ENCODE measurements around the gene ABCC3. TPM values are rescaled to one million over a fixed set of nuclear protein-coding genes. Genes with fewer than 3 reads are reported as not detected.
A peak's percentile ranks its signal among the peaks of the same experiment; 100 is the strongest.
"Not testable (repeated sequence)": the region's sequence is repeated elsewhere in the genome, so short reads cannot be mapped to it uniquely, and the experiment has no call there.

ABCC3 gene
- total RNA-seq, 1 donor from 2014 or later = 0.73 TPM

DNA sequence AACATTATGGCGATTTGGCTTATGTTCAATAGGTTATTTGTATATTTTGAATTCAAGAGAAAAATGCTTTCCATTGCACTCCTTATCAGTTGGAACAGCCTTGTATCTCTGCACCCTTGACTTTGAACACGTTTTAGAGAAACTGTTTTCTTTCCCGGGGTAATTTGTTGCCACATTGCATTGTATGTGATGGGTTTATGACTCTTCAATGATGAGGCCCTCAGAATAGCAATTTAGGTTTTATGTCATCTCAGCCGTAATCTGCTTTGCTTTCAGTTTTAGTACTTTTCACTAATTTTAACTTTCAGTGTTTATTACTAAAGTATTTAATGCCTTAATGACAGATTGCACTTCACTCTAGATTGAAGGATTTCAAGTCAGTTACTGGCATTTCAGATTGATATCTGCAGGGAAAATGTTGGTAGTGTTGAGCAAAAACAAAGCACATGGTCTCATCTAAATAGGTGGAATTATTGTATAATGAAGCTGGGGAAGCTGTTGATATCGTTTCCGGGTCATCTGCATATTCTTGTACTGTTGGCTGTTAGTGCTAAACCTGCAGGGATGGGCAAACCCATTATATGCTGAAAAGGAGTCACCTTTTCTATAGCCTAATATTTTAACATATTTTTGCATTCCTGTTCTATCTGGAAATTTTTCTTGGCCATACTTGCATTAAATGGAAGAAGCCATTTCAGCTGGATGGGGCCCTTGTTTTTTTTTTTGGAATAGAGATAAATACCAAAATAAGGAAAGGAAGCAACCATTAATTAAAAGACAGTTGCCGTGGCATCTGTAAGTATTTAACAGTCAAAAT is 86.7 kb downstream of the ABCC3 start:
- H3K4me3 Mint-ChIP-seq (ENCODE audit: unreplicated experiment) = peak overlapping the region; percentile 95
- no peaks in the 10 kb centered on the region for H3K27me3 Mint-ChIP-seq (ENCODE audit: unreplicated experiment)

DNA sequence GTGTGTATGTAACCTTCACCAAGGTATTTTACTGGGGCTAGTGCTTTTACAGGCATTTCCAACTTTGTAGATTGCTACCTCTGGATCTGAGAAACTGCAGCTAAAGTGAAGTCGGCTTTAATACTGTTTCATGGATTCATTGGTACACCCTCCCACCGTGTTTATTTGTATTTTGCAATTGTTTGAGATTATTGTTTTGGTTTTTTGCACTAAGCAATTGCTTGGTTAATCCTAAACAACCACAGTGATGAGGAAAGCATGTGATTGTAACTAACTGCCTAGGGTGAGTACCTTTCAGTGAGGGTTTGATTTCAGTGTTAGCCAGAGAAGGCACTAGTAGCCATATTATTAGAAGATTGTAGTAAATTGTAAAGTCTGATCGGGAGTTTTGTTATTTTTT is 88.1 kb downstream of the ABCC3 start:
- Mint-ChIP-seq H3K36me3 (ENCODE audit: unreplicated experiment) (no peaks in the 10 kb centered on the region), H3K4me1 (ENCODE audit: unreplicated experiment) (peaks cover 44% of the 10 kb centered on the region), H3K27me3 (ENCODE audit: unreplicated experiment) (no peaks in the 10 kb centered on the region), H3K9me3 (ENCODE audit: unreplicated experiment) (no peaks in the 10 kb centered on the region), H3K27ac (ENCODE audit: unreplicated experiment) (no peak overlapping the region), H3K4me3 (ENCODE audit: unreplicated experiment) (peak overlapping the region; percentile 95)
- no peak for DNase-seq (ENCODE audit: extremely low spot score, unreplicated experiment)
- TF ChIP-seq, protein P1, sequence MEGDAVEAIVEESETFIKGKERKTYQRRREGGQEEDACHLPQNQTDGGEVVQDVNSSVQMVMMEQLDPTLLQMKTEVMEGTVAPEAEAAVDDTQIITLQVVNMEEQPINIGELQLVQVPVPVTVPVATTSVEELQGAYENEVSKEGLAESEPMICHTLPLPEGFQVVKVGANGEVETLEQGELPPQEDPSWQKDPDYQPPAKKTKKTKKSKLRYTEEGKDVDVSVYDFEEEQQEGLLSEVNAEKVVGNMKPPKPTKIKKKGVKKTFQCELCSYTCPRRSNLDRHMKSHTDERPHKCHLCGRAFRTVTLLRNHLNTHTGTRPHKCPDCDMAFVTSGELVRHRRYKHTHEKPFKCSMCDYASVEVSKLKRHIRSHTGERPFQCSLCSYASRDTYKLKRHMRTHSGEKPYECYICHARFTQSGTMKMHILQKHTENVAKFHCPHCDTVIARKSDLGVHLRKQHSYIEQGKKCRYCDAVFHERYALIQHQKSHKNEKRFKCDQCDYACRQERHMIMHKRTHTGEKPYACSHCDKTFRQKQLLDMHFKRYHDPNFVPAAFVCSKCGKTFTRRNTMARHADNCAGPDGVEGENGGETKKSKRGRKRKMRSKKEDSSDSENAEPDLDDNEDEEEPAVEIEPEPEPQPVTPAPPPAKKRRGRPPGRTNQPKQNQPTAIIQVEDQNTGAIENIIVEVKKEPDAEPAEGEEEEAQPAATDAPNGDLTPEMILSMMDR (IDR thresholded peaks at IDR 0.05) = no peak

More for the DNA sequence above, 86.7 kb downstream of the ABCC3 start:
- Mint-ChIP-seq H3K36me3 (ENCODE audit: unreplicated experiment) (no peaks in the 10 kb centered on the region), H3K27ac (ENCODE audit: unreplicated experiment) (peak overlapping the region; percentile 99), H3K9me3 (ENCODE audit: unreplicated experiment) (no peaks in the 10 kb centered on the region), H3K4me1 (ENCODE audit: unreplicated experiment) (peaks cover 36% of the 10 kb centered on the region)
- DNase-seq (ENCODE audit: extremely low spot score, unreplicated experiment) = no peak
- TF ChIP-seq, protein P1 (IDR thresholded peaks at IDR 0.05) = no peak

DNA sequence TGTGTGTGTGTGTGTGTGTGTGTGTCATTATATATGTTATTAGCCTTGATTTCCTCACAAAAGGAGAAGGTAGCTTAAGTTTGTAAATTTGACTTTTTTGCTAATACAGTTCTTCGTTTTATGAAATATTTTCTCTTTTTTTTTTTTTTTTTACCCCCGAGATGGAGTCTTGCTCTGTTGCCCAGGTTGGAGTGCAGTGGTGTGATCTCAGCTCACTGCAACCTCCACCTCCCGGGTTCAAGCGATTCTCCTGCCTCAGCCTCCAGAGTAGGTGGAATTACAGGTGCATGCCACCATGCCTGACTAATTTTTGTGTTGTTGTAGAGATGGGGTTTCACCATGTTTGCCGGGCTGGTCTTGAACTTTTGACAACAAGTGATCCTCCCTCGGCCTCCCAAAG is 89.9 kb downstream of the ABCC3 start:
- not testable (repeated sequence) for H3K27ac Mint-ChIP-seq (ENCODE audit: unreplicated experiment); H3K4me3 Mint-ChIP-seq (ENCODE audit: unreplicated experiment); H3K9me3 Mint-ChIP-seq (ENCODE audit: unreplicated experiment); H3K36me3 Mint-ChIP-seq (ENCODE audit: unreplicated experiment); H3K27me3 Mint-ChIP-seq (ENCODE audit: unreplicated experiment); DNase-seq (ENCODE audit: extremely low spot score, unreplicated experiment)
- peaks cover 45% of the 10 kb centered on the region for H3K4me1 Mint-ChIP-seq (ENCODE audit: unreplicated experiment)

DNA sequence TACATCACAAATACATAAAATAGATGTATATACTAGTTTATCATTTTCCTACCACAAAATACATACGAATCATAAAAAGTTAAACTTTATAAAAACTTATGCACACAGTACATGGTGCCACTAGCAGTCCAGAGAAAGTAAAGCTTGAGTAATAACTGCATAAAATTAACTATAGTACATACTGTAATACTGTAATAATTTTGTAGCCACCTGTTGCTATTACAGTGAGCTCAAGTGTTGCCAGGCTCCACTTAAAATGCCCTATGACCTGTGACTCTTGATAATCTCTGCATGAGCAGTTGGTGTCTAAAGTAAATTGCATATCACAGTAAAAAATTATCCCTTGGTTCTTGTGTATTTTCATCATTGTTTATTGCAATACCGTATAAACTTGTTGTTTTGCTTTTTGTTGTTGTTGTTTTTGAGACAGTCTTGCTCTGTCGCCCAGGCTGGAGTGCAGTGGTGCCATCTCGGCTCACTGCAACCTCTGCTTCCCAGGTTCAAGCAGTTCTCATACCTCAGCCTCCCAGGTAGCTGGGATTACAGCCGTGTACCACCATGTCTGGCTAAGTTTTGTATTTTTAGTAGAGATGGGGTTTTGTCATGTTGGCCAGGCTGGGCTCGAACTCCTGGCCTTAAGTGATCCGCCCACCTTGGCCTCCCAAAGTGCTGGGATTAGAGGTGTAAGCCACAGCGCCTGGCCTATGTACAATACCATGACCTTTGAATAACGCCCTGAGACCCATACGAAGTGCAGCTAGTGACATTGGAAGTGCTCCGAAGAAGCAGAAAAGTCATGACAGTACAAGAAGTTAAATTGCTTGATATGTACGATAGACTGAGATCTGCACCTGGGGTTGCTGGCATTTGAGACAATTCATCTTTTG is 91.3 kb downstream of the ABCC3 start:
- no peak for DNase-seq (ENCODE audit: extremely low spot score, unreplicated experiment)
- peaks cover 42% of the 10 kb centered on the region for H3K4me1 Mint-ChIP-seq (ENCODE audit: unreplicated experiment)
- TF ChIP-seq, protein P1 (IDR thresholded peaks at IDR 0.05) = no peak
- H3K27ac Mint-ChIP-seq (ENCODE audit: unreplicated experiment) = no peak overlapping the region
- no peaks in the 10 kb centered on the region for H3K9me3 Mint-ChIP-seq (ENCODE audit: unreplicated experiment)
- no peaks in the 10 kb centered on the region for H3K36me3 Mint-ChIP-seq (ENCODE audit: unreplicated experiment)
- H3K27me3 Mint-ChIP-seq (ENCODE audit: unreplicated experiment) = no peaks in the 10 kb centered on the region
- no peak overlapping the region for H3K4me3 Mint-ChIP-seq (ENCODE audit: unreplicated experiment)

DNA sequence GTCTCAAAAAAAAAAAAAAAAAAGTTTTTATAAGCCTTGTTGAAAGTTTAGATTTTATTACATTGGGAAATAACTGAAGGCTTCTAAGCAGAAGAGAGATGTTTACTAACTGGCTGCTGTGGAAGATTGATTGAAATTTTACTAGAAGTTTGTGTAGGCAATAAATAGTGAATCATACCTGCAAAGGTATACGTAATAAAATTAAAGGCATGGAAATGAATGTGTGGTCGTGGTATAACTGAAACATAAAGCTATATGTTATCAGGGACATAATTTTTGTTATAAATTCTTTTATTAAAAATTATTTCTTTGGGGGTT is 93.4 kb downstream of the ABCC3 start:
- TF ChIP-seq, protein P1 (IDR thresholded peaks at IDR 0.05) = no peak
- H3K27ac Mint-ChIP-seq (ENCODE audit: unreplicated experiment) = no peak overlapping the region
- no peak overlapping the region for H3K4me3 Mint-ChIP-seq (ENCODE audit: unreplicated experiment)
- DNase-seq (ENCODE audit: extremely low spot score, unreplicated experiment) = no peak
- H3K36me3 Mint-ChIP-seq (ENCODE audit: unreplicated experiment) = no peaks in the 10 kb centered on the region
- no peaks in the 10 kb centered on the region for H3K27me3 Mint-ChIP-seq (ENCODE audit: unreplicated experiment)
- H3K9me3 Mint-ChIP-seq (ENCODE audit: unreplicated experiment) = no peaks in the 10 kb centered on the region
- peaks cover 31% of the 10 kb centered on the region for H3K4me1 Mint-ChIP-seq (ENCODE audit: unreplicated experiment)
